HepG2 (cell line): ENCODE data around the gene TGDS. TPM values are rescaled to one million over a fixed set of nuclear protein-coding genes. Genes with fewer than 3 reads are reported as not detected.

Experiments used
- ATAC-seq: fragments of 200-7000 bp; cut with Tn5 transposase; 3 replicates; pipeline ENCODE4 v1.9.1; 2020; ENCODE audit warnings: mild to moderate bottlenecking, moderate library complexity
- BruUV-seq: library from RNA; stranded (reverse); fragments of 400-500 nt; replicated peaks from 2 replicates; lab custom pipeline; 2021; lab: Mats Ljungman, UMichigan
- CTCF ChIA-PET: fragments of 300-600 bp; formaldehyde crosslinking; extraction: SDS; loops from one replicate; lab custom pipeline; 2021; ENCODE audit warnings: low total read pairs, inconsistent platforms, low intra/inter-chr PET ratio; lab: Yijun Ruan, JAX
- POLR2A ChIA-PET: fragments of 350-600 bp; sonication (Branson Sonifier 250); formaldehyde crosslinking; loops from one replicate; lab custom pipeline; 2020; ENCODE audit warnings: antibody characterized with exemption, inconsistent platforms; lab: Yijun Ruan, JAX
- DNase-seq: peaks from one replicate; pipeline ENCODE4 v3.0.0-alpha.2; 2015; ENCODE audit warnings: low spot score
- FAIRE-seq: peaks from 3 replicates; lab custom pipeline; 2011; peaks lifted over from hg19 to GRCh38; lab: Jason Lieb, UNC
- H2AFZ ChIP-seq: one replicate; pipeline ENCODE4 v1.6.1; 2011; ENCODE audit warnings: low read length, inconsistent platforms
- H3K27ac ChIP-seq: fragments of 300-600 bp; 3 replicates; pipeline ENCODE4 v1.8.0; 2011; ENCODE audit warnings: mixed run types, mild to moderate bottlenecking, mixed read lengths, low read length, inconsistent platforms; ENCODE audit not compliant: insufficient read depth; ENCODE audit errors: extremely low read length
- H3K27me3 ChIP-seq, 2 experiments: fragments of 200-600 bp in 1 of 2; 2 replicates in 1 of 2; 3 replicates in 1 of 2; pipeline versions ENCODE4 v1.6.0 to v1.8.0; 2011; ENCODE audit warnings: low read length in 2 of 2, mild to moderate bottlenecking in 2 of 2, moderate library complexity in 2 of 2, inconsistent platforms in 1 of 2; ENCODE audit not compliant: insufficient read depth in 2 of 2, control insufficient read depth in 1 of 2
- H3K36me3 ChIP-seq, 2 experiments: fragments of 200-600 bp in 1 of 2; replicated peaks in 1 of 2; 2 replicates in 1 of 2; 3 replicates in 1 of 2; pipeline versions ENCODE4 v1.5.1 to v1.8.0; 2011; ENCODE audit warnings: low read length in 2 of 2, inconsistent platforms in 1 of 2; ENCODE audit not compliant: insufficient read depth in 2 of 2, control insufficient read depth in 1 of 2
- H3K4me1 ChIP-seq: 2 replicates; pipeline ENCODE4 v1.5.1; 2012; ENCODE audit warnings: low read length, inconsistent platforms; ENCODE audit not compliant: insufficient read depth
- H3K4me2 ChIP-seq: 2 replicates; pipeline ENCODE4 v1.6.0; 2011; ENCODE audit warnings: low read depth, low read length, inconsistent platforms
- H3K4me3 ChIP-seq, 3 experiments: fragments of 200-600 bp in 1 of 3; sonication (generic), shearing (Covaris generic) in 1 of 3; replicated peaks in 1 of 3; 2 replicates each; pipeline ENCODE4 v1.5.1; 2011 to 2016; ENCODE audit warnings: low read length in 3 of 3, inconsistent platforms in 2 of 3, low read depth in 2 of 3, mild to moderate bottlenecking in 2 of 3, control low read depth in 1 of 3, mixed read lengths in 1 of 3; ENCODE audit not compliant: insufficient read depth in 1 of 3
- H3K79me2 ChIP-seq: one replicate; pipeline ENCODE4 v1.6.1; 2011; ENCODE audit warnings: low read length, inconsistent platforms; ENCODE audit not compliant: insufficient read depth
- H3K9ac ChIP-seq: 2 replicates; pipeline ENCODE4 v1.6.0; 2011; ENCODE audit warnings: mild to moderate bottlenecking, low read depth, low read length, inconsistent platforms; ENCODE audit not compliant: insufficient read depth
- H3K9me3 ChIP-seq: 2 replicates; pipeline ENCODE4 v1.5.1; 2012; ENCODE audit warnings: mild to moderate bottlenecking, low read length
- H4K20me1 ChIP-seq: 2 replicates; pipeline ENCODE4 v1.6.0; 2011; ENCODE audit warnings: inconsistent platforms, mild to moderate bottlenecking, low read length, moderate library complexity; ENCODE audit not compliant: insufficient read depth
- GPBP1L1 ChIP-seq: sonication (generic); formaldehyde crosslinking; IDR thresholded peaks from 2 replicates; pipeline ENCODE4 v1.5.0; 2020; ENCODE audit warnings: mild to moderate bottlenecking, missing genetic modification reagents
- HMGXB3 ChIP-seq: sonication (generic); formaldehyde crosslinking; IDR thresholded peaks from 2 replicates; pipeline ENCODE4 v1.4.0; 2020; ENCODE audit warnings: missing genetic modification reagents, borderline replicate concordance
- MAFF ChIP-seq: IDR thresholded peaks from 2 replicates; pipeline ENCODE4 v1.6.1; 2011; ENCODE audit warnings: low read depth, low read length, improper control_type of control experiment
- NFATC3 ChIP-seq: sonication (generic); formaldehyde crosslinking; IDR thresholded peaks from 2 replicates; pipeline ENCODE4 v1.5.1; 2020; ENCODE audit warnings: mild to moderate bottlenecking, missing genetic modification reagents
- NR1H2 ChIP-seq: sonication (generic); formaldehyde crosslinking; IDR thresholded peaks from 2 replicates; pipeline ENCODE4 v1.8.1; 2022; ENCODE audit warnings: low read depth, missing genetic modification reagents, borderline replicate concordance
- POLR2G ChIP-seq: fragments of 200-400 bp; formaldehyde crosslinking; IDR thresholded peaks from 2 replicates; pipeline ENCODE4 v1.6.1; 2018; ENCODE audit warnings: mild to moderate bottlenecking, low read depth, low read length, moderate library complexity
- SRF ChIP-seq: IDR thresholded peaks from 2 replicates; pipeline ENCODE4 v1.6.1; 2011; ENCODE audit warnings: mild to moderate bottlenecking, low read depth, low read length, moderate library complexity
- ZNF451 ChIP-seq: sonication (generic); formaldehyde crosslinking; IDR thresholded peaks from 2 replicates; pipeline ENCODE4 v1.5.0; 2020; ENCODE audit warnings: mild to moderate bottlenecking, missing genetic modification reagents
- ZNF563 ChIP-seq: sonication (generic); formaldehyde crosslinking; IDR thresholded peaks from 2 replicates; pipeline ENCODE4 v1.8.0; 2022; ENCODE audit warnings: mild to moderate bottlenecking, moderate library complexity, missing genetic modification reagents
- WGBS: methylation state at CpG from one replicate; pipeline ENCODE4 v1.1.6; 2017; ENCODE audit warnings: low lambda C conversion rate; 5-methylcytosine and 5-hydroxymethylcytosine counted together
- in situ Hi-C: cut with HindIII; loops from 2 replicates; pipeline ENCODE4 v1.10.0; 2017; ENCODE audit warnings: low pct_unique_long_range_greater_than_20kb; ENCODE audit not compliant: extremely low pct_ligation_motif_present
- intact Hi-C: fragments of 100-400 bp; cut with micrococcal nuclease; formaldehyde crosslinking; loops from one replicate; pipeline ENCODE4 v1.10.0; 2022; ENCODE audit not compliant: unreplicated experiment
- polyA plus RNA-seq, 8 experiments: library from polyadenylated mRNA; depleted of rRNA in 3 of 8; stranded (reverse) in 7 of 8; unstranded in 1 of 8; fragments of >200 nt; fragmentation: Illumina TruSeq in 4 of 8; extraction: Trizol in 4 of 8; gene quantifications; 2 replicates each; pipeline versions ENCODE4 v1.2.1 to v1.2.3, GENCODE V29; 2011 to 2016; ENCODE audit warnings: low read depth in 4 of 8, missing spikeins in 1 of 8, mixed read lengths in 1 of 8; ENCODE audit not compliant: insufficient read depth in 1 of 8
- total RNA-seq, 5 experiments: library from RNA; depleted of rRNA; stranded (reverse); fragments of >200 nt; fragmentation: Illumina TruSeq; extraction: Trizol; gene quantifications; 2 replicates each; pipeline ENCODE4 v1.2.3, GENCODE V29; 2016; ENCODE audit warnings: low read depth in 1 of 5

The TGDS gene
- total and polyA plus RNA-seq, 2 of the 13 experiments (the other 11 are each of a cell fraction or from before 2014, with no cell fraction given) = 15.5 to 17.9 TPM

GRCh38 chr13:94590744-94591143, 5.2 kb downstream of the TGDS start:
- Histone ChIP-seq H3K27me3 (no peaks in the 10 kb centered on the region; a peak in 1 of 5 replicates), H3K9ac (no peak overlapping the region), H3K4me1 (peaks cover 39% of the 10 kb centered on the region), H3K27ac (no peak overlapping the region), H3K36me3 (peaks cover 0 to 22% of the 10 kb centered on the region in 2 experiments; a peak in 3 of 5 replicates), H3K4me2 (no peak overlapping the region), H3K79me2 (peaks cover 28% of the 10 kb centered on the region), H3K9me3 (no peaks in the 10 kb centered on the region), H3K4me3 (no peak overlapping the region), H2AFZ (no peak overlapping the region), H4K20me1 (peaks cover 5% of the 10 kb centered on the region; the same call in 1 of the 2 replicates)
- TF ChIP-seq ZNF451 (CRISPR knock-in tag) (no peak), ZNF563 (CRISPR knock-in tag) (no peak), GPBP1L1 (CRISPR knock-in tag) (no peak)
- CTCF ChIA-PET = no interaction called here
- FAIRE-seq (no peak), ATAC-seq (no peak), DNase-seq (no peak)
- POLR2A ChIA-PET = no interaction called here
- no TSS peak for BruUV-seq
- in situ Hi-C loops (no loop called here), intact Hi-C loops (no loop called here)
- WGBS = 93% methylated on average over 3 of the region's 3 CpGs

- H3K27ac ChIP-seq = no peak overlapping the region
- CTCF ChIA-PET = no interaction called here
- POLR2A ChIA-PET = no interaction called here
- TF ChIP-seq SRF = no peak
- no peak for TF ChIP-seq MAFF
- no peak for TF ChIP-seq HMGXB3 (CRISPR knock-in tag)
- TF ChIP-seq POLR2G = no peak
- TF ChIP-seq NR1H2 (CRISPR knock-in tag) = no peak
- TF ChIP-seq NFATC3 (CRISPR knock-in tag) = no peak
These were observed 7.4 kb downstream of the TGDS start for GRCh38 chr13:94588541-94588940.

More at GRCh38 chr13:94588541-94588940, 7.4 kb downstream of the TGDS start:
- Histone ChIP-seq H3K4me3 (no peak overlapping the region), H3K4me2 (no peak overlapping the region), H4K20me1 (0 out of 2 replicates have a peak, but pooled peaks cover under 1% of the 10 kb centered on the region), H3K36me3 (peaks cover 0 to 25% of the 10 kb centered on the region in 2 experiments; a peak in 4 of 5 replicates), H3K27me3 (no peaks in the 10 kb centered on the region), H3K9ac (no peak overlapping the region), H3K79me2 (peaks cover 8% of the 10 kb centered on the region), H3K9me3 (no peaks in the 10 kb centered on the region), H3K4me1 (peaks cover 23% of the 10 kb centered on the region), H2AFZ (no peak overlapping the region)
- FAIRE-seq (no peak), ATAC-seq (no peak), DNase-seq (no peak)
- intact Hi-C loops (no loop called here), in situ Hi-C loops (no loop called here)
- WGBS = 96% methylated on average over 4 of the region's 4 CpGs
- no TSS peak for BruUV-seq
